NCI-H187 (cell line): ENCODE measurements around the gene NTHL1.
"Not testable (repeated sequence)": the region's sequence is repeated elsewhere in the genome, so short reads cannot be mapped to it uniquely, and the experiment has no call there.

Experiments
- DNase-seq, 2 experiments: peaks; one replicate each; lab custom pipeline; 2025; lab: John Stamatoyannopoulos, UW

NTHL1 gene

DNA sequence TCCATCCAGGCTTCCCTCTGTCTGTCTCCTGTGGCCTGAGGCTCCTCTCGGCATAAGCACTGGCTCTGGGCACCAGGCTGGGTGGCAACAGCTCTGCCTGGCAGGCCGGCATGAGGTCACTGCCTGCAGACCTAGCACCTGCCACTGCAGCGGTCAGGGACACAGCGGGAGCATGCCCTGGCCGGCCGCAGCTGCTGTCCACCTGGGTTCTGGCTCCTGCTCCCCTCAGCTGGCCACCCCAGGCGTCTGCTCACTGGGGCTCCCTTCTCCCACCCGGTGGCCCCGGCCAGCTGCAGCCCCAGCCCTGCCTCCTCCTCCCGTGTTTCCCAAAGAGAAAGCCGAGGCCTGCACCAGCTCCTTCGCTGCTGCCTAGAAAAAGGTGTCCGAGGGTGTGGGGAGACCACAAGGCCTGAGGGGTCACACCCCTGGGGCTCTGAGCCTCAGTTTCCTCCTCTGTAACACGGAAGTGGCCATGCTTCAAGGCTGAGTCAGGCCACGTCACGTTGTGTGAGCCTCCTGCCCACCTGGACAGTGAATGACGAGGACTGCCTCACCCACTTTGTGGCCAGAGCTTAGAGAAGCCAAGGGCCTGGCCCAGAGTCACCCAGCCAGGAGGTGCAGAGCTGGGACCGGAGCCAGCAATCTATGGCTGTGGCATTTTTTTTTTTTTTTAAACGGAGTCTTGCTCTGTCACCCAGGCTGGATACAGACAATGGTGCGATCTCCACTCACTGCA, 6.7 kb downstream of the NTHL1 start:
- no peak for DNase-seq

DNA sequence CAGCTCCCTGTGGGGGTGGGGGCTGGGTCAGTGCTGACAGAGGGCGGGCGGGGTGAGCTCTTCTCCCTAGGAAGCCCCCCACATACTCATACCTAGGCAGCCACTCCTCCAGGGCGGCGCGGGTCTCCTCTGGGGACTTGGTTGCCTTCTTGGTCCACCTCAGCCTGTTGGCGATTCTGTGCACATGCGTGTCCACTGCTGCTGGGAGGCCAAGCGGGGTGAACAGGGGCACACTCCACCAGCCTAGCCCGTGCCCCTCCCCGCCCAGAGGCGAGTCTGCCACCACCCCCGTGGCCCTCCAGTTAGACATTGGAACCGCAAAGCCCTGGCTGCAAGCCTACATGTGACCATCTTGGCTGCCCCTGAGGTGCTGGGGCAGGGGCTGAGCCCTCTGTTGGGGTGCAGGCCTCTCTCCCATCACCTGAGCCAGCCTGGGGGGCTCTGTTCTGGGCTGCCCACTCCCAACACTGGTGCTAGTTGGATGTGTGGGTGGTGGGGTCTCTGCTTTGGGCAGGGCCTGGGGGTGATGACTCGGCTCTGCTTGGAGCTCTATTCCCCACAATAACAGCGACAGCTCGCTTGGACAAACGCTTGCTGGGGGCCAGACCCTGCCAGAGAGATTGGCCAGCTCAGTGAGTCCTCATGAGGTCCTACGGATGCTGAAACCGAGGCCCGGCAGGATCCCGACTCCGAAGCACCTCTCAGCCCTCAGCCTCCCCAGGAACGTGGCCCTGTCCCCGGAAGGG, 7.4 kb downstream of the NTHL1 start:
- DNase-seq = no peak

DNA sequence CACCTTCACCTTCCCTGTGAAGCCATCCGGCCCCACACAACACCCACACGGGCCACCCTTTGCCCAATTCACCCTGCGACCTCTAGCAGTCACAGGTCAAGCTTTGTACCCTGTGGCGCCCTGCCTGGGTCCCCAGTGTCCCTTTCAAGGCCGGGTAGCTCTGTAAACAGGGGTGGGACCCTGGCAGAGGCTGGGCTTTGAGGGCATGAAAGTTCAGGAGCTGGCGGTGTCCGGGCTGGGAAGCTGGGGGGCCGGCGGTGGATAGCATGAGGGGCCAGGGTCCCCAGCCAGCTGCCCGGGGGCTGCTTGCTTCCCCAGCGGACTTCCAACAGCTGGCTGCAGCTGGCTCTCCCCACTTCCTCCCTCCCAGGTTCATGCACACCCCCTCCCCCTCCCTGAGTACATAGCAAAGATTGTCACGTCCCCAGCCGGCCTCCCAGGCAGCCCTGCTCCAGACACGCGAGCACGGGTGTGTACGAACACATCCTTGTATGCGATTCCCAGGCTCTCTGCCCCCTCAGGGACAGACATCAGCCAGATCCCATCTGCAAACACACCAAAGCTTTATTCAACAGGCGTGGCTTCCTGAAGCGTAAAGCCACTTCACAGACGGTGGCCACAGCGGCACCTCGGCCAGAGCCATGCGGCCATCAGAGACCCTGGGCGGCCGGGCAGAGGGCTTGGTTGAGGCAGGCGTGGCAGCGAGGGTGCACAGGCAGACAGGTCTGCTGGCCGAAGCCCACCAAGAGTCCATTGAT, 8.2 kb downstream of the NTHL1 start:
- peak; percentile 53 to 72 for DNase-seq

DNA sequence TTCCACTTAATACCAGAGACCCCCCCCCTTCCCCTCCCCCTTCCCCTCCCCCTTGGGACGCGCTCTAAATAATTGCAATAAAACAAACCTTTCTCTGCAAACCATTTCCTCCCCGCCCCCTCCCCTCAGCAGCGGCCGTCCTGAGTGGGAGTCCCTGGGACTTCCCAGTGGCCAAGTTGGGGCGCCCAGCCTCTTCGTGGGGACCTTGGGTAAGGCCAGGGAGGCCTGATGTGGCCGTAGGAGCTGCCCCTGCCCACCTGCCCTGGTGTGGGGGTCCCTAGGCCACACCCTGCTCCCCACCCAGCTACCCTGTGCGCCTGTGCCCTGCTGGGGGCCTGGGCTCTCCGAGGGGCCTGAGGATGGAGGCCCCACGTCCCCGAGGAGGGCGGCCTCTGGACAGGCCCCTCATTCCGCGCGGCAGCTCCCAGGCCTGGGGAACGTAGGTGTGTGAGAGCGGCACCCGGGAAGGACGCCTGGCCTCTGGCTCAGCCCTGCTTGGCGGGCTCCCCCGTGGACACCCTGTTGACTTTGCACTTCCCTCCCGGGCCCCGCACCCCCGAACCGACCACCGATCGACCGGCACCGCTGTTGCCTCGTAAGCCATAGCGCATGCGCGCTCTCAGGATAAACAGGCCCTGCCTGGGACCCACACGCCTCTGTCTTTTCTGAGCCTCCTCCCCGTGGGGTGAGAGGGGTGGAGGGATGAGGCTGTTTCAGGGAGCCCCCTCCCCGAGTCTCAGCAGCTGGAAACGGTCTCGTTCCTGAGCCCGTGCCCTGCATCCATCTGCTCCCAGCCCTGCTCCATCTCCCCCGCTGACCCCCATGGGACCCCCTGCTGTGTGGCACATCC, 9.0 kb downstream of the NTHL1 start:
- no peak for DNase-seq

DNA sequence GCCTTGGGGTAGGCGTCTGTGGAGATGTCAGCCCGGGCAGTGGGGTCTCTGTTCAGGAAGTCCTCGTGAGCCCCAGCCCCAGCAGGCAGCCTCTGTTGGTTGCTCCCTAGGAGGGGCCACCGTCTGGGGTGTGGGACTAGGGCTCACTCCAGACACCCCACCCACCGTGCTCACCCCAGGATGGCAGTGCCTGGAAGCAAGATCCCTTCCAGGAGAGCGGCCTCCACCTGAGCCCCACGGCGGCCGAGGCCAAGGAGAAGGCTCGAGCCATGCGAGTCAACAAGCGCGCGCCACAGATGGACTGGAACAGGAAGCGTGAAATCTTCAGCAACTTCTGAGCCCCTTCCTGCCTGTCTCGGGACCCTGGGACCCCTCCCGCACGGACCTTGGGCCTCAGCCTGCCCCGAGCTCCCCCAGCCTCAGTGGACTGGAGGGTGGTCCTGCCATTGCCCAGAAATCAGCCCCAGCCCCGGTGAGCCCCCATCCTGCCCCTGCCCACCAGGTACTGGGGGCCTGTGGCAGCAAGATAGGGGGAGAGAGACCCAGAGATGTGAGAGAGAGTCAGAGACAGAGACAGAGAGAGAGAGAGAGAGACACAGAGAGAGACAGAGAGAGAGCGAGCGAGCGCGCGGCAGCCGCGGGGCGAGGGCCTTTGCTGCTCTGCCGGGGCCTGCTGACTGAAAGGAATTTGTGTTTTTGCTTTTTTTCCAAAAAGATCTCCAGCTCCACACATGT, 9.8 kb downstream of the NTHL1 start:
- DNase-seq = no peak

DNA sequence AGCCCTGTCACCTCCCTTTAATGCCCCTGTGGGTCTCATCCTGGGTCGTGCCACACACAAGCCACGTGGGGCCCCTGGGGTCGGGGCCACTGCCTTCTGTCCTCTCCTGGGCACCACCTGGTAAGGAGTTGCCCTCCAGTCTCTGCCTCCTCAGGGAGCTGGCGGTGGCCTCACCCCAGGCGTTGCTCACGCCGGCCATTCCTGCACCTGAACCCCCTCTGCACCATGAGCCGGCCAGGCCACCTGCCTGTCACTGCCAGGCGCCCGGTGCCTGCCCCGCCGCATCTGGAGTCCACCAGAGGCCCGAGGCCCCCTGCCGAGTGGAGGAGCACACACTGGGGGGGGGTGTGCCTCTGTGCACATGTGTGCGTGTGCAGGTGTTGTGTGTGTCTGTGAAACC, 10.5 kb downstream of the NTHL1 start:
- no peak for DNase-seq

DNA sequence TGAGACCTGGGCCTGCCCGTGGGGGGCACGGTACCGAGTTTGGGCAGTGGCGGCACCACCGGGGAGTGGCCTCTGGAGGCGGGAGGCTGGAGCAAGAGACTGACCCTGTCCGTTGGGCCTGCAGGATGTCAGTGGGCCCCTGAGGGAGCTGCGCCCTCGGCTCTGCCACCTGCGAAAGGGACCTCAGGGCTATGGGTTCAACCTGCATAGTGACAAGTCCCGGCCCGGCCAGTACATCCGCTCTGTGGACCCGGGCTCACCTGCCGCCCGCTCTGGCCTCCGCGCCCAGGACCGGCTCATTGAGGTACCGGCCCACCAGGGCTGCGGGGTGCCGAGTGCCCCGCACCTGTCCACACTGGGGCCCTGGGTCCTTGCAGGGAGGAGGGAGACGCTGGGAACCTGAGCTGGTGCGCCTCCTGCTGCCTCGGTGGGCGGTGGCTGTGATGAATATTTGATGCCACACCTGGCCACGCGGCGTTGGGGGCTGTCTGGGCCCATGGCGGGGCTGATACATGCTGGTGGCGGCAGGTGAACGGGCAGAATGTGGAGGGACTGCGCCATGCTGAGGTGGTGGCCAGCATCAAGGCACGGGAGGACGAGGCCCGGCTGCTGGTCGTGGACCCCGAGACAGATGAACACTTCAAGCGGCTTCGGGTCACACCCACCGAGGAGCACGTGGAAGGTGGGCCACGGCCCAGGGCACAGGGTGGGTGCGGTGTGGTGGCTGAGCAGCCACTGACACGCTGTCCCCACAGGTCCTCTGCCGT, 11.3 kb downstream of the NTHL1 start:
- DNase-seq = no peak

DNA sequence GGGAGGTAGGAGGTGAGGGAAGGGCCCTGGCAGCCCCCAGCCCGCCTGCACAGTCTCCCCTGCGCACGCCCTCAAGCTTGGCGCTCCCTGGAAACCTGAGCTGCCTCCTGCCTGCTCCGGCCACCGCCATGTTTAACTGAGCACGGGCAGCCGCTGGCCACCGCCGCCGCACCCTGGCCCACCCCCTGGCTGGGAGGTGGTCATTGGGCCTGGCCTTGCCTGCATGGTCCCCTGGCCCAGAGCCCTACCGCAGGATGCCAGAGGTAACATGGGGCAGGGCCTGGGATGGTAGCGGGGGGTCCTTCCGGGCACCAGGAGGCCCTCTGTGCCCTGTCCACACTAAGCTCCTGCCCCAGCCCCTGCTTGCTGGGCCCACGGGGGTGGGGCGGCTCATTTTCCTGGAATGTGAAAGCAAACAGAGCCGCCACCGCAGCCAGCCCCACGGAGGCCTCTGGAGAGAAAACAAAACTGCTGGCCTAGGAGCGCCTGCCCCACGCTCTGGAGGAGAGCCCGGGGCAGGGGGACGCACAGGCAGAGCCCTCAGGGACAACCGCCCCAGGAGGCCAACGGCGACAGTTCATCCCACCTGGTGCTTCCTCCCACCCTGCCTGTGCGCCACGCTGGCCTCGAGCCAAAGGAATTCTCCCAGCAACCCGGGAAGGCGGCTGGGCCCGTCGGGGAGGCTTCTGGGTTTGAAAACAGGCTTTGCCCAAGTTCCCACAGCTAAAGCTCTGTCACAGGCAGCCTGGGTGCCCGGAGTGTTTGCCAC, 12.0 kb downstream of the NTHL1 start:
- DNase-seq = peak; percentile 30 to 43

DNA sequence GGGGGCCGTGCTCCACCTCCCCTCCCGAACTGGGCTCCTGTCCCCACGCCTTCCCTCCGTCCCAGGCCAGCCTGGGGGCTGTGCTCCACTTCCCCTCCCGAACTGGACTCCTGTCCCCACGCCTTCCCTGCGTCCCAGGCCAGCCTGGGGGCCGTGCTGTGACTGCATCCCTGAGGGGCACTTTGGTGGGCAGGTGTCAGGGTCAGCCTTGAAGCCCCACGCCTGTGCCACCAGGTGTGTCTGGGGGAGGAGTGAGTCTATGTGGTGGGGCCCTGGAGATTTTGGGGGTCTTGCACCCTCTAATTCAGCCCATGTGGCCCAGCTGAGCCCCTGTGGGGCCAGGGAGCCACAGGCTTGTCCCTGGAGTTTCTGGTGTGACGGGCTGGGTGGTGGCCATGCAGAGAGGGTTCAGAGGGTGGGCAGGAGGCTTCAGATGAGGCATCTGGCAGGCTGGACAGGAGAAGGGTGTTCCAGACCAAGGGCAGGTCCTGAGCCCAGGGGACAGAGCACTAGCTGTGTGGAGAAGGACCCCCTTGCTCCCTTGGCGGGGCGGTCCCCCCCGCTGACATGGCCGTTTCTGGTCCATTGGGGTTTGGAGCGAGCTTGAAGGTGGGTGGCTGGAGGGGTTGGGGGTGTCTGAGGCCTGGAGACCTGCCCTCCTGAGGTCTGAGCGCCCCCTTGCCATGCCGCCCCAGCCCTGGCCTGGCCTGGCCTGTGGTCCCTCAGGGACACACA, 12.8 kb downstream of the NTHL1 start:
- no peak for DNase-seq

DNA sequence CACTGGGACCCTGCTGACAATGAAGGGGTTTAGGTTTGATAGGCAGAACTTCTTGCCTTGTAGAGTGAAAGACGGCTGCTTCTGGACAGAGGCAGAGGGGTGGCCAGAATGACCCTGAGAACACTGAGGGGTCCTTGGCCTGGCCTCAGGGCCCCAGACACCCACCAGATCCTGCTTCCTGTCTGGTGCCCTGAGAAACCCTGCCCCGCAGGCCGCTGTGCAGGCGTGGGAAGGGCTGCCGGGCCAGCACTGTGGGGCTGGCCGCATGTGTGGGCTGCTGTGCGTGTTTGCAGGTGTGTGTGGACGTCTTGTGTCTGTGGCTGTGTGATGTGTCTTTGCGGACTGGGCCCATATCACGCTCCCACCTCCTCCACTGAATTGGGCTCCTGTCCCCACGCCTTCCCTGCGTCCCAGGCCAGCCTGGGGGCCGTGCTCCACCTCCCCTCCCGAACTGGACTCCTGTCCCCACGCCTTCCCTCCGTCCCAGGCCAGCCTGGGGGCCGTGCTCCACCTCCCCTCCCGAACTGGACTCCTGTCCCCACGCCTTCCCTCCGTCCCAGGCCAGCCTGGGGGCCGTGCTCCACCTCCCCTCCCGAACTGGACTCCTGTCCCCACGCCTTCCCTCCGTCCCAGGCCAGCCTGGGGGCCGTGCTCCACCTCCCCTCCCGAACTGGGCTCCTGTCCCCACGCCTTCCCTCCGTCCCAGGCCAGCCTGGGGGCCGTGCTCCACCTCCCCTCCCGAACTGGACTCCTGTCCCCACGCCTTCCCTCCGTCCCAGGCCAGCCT, 13.5 kb downstream of the NTHL1 start:
- not testable (repeated sequence) for DNase-seq

DNA sequence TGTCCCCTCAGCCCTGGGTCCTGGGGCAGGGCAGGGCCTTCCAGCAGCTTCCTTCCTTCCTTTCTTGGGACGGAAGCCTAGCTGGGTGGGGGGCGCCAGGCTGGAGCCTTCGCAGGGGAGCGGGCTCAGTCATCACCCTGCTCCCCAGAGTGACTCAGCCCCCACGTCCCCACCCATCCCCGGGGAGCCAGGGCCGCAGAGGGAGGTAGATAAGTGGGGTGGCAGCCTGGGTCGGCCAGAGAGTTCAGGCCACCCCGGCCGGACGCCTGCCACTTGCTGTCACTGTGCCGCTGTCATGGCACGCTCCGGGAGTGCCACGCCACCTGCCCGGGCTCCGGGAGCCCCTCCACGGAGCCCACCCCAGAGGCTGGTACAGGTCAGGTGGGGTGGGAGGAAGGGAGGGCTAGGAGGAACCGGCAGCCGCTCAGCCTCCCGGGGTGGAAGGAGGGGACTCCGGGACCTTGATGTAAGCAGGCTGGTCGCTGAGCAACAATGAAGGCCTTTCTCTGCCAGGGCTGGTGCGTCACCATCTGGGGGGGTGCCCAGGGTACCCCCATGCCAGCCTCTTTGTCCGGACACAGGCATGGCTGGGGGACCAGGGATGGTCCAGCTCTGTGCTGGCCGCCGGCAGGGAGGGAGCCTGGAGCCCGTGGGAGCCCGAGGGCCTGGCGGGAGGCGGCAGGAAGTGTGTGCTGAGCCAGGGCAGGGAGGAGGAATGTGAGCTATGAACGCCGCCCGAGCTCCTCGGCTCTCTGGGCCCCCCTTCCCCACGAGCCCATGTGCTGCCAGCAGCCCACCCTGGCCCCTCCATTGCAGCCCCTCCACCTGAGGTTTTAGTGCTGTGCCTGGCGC, 14.4 kb downstream of the NTHL1 start:
- no peak for DNase-seq

DNA sequence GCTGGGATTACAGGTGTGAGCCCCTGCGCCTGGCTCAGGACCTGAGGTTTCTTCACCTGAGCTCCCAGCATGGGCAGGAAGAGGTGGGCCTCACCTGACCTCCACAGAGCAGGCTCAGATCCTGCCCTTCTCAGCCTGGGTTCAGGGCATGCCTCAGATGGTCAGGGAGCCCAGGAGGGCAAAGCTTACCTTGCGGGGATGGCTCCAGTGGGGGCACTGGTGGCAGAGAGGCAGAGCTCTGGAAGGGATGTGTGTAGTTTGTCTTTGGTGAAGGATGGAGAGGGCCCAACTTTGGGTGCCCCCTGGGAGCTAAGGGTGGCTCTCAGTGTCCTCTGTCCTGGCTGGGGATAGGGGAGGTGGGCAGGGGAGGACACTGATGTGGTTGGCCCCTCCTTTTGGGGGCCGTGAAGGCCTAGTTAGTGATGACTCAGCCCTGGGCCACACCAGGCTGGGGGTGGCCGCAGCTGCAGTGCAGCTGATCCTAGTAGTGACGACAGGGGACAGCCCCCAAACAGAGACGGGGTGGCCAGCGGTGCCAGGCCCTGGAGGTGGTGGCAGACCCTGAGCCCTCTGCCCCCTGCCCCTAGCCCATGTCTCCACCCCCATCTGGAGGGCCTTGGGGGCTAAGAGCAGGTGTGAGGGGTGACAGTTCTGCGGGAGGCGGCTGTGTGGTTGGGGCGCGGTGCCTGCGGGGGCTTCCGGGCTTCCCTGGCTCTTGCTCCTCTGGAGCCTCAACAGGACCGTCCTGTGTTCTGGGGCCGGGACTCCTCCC, 15.2 kb downstream of the NTHL1 start:
- DNase-seq = no peak

DNA sequence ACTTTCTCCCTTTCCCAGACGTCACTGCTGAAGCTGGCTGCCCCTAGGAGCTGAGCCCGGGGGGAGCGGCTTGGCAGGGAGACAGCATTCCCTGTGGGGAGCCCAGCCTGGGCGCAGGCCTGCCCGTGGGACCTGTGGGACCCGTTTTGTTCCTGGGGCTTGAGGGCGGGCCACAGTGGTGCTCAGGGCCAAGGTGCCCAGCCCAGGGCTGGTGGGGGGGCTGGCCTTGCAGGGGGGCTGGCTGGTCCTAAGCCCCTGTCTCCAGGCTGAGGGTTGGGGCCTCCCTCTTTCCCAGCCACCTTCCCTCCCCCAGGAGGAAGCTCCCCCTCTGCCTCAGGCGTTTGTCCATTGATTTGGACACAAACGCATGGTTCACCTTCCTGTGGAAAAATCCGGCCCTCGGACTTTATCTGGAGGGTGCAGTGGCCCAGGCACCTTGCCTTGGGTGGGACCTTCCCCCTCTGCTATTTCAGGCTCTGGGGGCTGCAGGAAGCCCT, 16.5 kb downstream of the NTHL1 start:
- DNase-seq = no peak

DNA sequence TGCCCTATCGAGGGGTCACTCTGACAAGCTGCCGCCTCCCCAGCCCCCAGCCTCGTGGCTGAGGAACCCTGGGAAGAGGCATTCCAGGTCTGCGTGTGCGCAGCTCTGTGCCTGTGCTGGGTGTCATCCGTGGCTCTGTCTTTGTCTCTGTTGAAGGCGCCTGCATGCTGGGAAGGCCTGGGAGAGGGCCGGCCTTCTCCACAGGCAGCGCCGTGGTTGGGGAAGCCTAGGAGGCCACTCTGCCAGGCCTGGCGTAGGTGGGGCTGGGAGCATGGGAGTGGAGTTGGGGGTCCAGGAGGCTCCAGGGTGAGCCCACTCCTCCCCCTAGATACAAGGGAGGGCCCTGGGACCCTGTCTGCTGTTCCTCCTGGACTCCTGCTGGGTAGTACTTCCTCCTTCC, 17.6 kb downstream of the NTHL1 start:
- no peak for DNase-seq

DNA sequence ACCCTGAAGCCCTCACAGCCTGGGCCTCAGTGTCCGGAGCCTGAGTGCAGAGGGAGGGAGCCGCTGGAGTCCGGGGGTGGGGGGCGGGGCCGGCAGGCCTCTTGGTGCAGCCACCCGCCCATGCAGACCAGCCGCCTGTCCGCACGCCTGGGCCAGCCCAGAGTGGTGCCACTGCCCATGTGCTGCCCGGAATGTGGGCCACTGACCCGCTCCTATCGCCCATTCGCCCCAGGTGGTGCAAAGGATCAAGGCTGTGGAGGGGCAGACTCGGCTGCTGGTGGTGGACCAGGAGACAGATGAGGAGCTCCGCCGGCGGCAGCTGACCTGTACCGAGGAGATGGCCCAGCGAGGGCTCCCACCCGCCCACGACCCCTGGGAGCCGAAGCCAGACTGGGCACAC, 18.3 kb downstream of the NTHL1 start:
- DNase-seq = no peak

DNA sequence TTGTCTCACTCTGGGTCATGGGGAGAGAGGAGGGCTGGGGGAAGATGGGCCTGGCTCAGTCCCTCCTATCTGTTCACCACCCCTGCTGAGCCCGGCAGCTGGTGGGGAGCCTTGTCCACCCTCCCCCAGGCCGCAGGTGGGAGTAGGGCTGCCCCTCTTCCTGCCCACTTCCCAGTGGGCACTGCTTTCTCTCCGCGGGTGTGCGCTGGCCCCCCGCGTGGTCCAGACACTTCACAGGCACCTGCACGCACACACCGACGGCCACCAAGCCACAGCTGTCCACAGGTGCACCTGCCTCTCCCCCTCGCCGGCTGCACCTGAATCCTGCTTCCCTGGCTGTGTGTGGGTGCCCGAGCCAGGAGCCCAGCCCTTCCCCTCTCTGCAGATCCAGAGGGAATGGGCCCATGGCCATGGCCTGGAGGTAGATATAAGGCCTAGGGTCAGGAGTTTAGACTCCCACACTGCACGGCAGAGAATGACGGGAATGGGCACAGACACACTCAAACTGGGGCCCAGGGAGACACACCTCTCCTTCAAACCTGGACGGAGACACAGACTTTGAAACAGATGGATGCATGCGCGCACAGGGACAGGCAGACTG, 18.9 kb downstream of the NTHL1 start:
- DNase-seq = peak; percentile 40 to 51
